GM23248 (cell line): ENCODE results near the gene DGAT2L6.

Experiments
- EZH2 ChIP-seq: fragments of 200-600 bp; sonication (generic); IDR thresholded peaks from 2 replicates; pipeline ENCODE4 v1.6.1; 2018; ENCODE audit warnings: antibody characterized with exemption, mild to moderate bottlenecking; ENCODE audit not compliant: insufficient read depth, poor library complexity, severe bottlenecking
- EZH2phosphoT487 ChIP-seq: fragments of 200-600 bp; sonication (generic); IDR thresholded peaks from 2 replicates; pipeline ENCODE4 v1.6.1; 2018; ENCODE audit warnings: antibody characterized with exemption, moderate library complexity, mild to moderate bottlenecking, low read depth; ENCODE audit not compliant: insufficient read depth

GRCh38 chrX:70240751-70241150, 63.5 kb downstream of the DGAT2L6 start:
- TF ChIP-seq EZH2: no peak
- TF ChIP-seq EZH2phosphoT487: no peak
